OCI-LY7 (cell line): ENCODE results near the gene CLEC16A.

ENCODE experiments used
- CTCF ChIP-seq: fragments of 200-600 bp; sonication (generic); conservative IDR thresholded peaks from 2 replicates; pipeline ENCODE4 v1.5.1; 2014; ENCODE audit warnings: mild to moderate bottlenecking, antibody characterized with exemption, low read length, moderate library complexity, mixed read lengths
- EZH2phosphoT487 ChIP-seq: fragments of 200-600 bp; sonication (generic); IDR thresholded peaks from 2 replicates; pipeline ENCODE4 v1.6.1; 2018; ENCODE audit warnings: low read depth, borderline replicate concordance, mild to moderate bottlenecking, mixed run types, antibody characterized with exemption, low read length, moderate library complexity, mixed read lengths

GRCh38 chr16:10926867-10927266 is 17.5 kb upstream of the CLEC16A start:
- TF ChIP-seq CTCF (no peak), EZH2phosphoT487 (no peak)
